ENCODE data around the gene NRARP. TPM values are rescaled to one million over a fixed set of nuclear protein-coding genes. Genes with fewer than 3 reads are reported as not detected.

The NRARP gene
- total and polyA plus RNA-seq, 2 of the 8 experiments (the other 6 are each of a cell fraction or from before 2014, with no cell fraction given) = 32.5 to 37.2 TPM

DNA sequence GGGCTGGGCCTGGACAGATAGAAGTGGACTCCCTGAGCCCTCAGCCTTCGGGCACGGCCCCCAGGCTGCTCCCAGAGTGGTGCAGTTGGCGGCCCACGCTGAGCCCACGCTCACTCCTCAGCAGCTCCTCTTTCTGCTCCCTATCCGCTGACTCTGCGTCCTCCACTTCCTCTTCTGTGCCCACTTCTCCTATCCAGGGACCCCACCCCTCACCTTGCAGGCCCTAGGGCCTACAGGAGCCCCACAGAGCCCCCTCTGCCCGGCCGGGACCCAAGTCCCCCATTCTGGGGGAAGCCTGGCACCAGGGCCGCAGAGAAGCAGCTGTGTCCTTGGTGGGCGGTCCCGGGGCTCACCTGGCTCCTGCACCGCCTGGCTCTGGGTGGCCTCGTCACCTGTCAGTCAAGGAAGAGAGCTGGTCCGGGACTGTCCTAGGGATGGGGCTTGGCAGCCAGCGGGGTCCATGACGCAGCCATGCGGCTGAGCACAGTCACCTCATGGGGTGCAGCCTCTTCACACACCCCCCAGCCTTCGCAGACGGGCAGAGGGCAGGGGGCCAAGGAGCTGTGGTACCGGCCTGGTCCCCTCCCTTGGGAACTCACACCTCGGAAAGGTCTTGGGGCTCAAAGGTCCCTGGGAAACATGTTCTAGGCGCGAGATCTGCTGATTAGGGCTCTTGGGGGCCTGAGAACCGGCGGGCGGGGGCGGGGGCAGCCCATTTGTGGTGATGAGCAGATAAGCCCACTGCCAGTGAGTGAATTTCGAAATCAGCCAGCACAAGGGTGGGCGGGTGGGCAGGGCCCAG is 5.4 kb upstream of the NRARP start:
- Histone ChIP-seq H3K79me1 (ENCODE audit: low read depth, low read length) (no peaks in the 10 kb centered on the region), H3K4me1 (replicated peaks in 1 of 4; ENCODE audit: control insufficient read depth in 3 of 4, insufficient read depth in 4 of 4, low read length in 3 of 4) (peaks cover 0 to 49% (median 37%) of the 10 kb centered on the region in 4 experiments; a peak in 6 of 7 replicates), H4K5ac (ENCODE audit: insufficient read length, low read depth, low read length) (no peak overlapping the region), H2AK5ac (ENCODE audit: low read depth, low read length) (peak overlapping the region; percentile 24; the same call in 1 of the 2 replicates), H3K18ac (ENCODE audit: extremely low read depth, low read length) (no peak overlapping the region), H4K91ac (replicated peaks; ENCODE audit: insufficient read length, low read length) (peak overlapping the region; percentile 74), H3K4me2 (ENCODE audit: insufficient read depth in 1 of 2, low read depth in 2 of 2, low read length in 2 of 2) (peak overlapping the region in 1 of 2 experiments; percentile 6; a peak in 1 of 4 replicates), H3K14ac (ENCODE audit: insufficient read length) (no peak overlapping the region), H3K4ac (replicated peaks; ENCODE audit: insufficient read length, low read depth, low read length) (no peak overlapping the region), H3K36me3 (ENCODE audit: control insufficient read depth in 2 of 4, insufficient read depth in 4 of 4, low read length in 3 of 4) (no peaks in the 10 kb centered on the region), H2BK120ac (replicated peaks; ENCODE audit: low read depth, low read length) (no peak overlapping the region), H3K23me2 (ENCODE audit: low read depth, low read length) (peaks cover 5% of the 10 kb centered on the region; the same call in 1 of the 2 replicates), H3K27ac (ENCODE audit: low read depth, low read length) (no peak overlapping the region), H2BK5ac (ENCODE audit: low read depth, low read length) (0 out of 2 replicates have a peak overlapping the region, but pooled peaks have one; percentile 71), H2BK15ac (ENCODE audit: low read length) (peak overlapping the region; percentile 46; the same call in 1 of the 2 replicates), H3K79me2 (ENCODE audit: control insufficient read depth in 1 of 2, insufficient read depth in 2 of 2, low read length in 2 of 2) (no peaks in the 10 kb centered on the region), H2BK20ac (ENCODE audit: low read length) (no peak overlapping the region), H4K8ac (ENCODE audit: extremely low read depth, insufficient read depth, low read length) (no peak overlapping the region), H3K56ac (replicated peaks; ENCODE audit: insufficient read length, low read depth, low read length) (no peak overlapping the region), H2BK12ac (ENCODE audit: low read depth, low read length) (peak overlapping the region; percentile 78; the same call in 1 of the 2 replicates), H4K20me1 (replicated peaks in 1 of 2; ENCODE audit: control insufficient read depth in 1 of 2, insufficient read depth in 2 of 2, low read length in 2 of 2) (no peaks in the 10 kb centered on the region), H3K9ac (replicated peaks in 1 of 4; ENCODE audit: extremely low read depth in 1 of 4, low read depth in 3 of 4, low read length in 3 of 4) (no peak overlapping the region), H3K9me3 (ENCODE audit: insufficient read depth in 2 of 2, low read depth in 1 of 2, low read length in 1 of 2) (no peaks in the 10 kb centered on the region), H3K27me3 (replicated peaks in 1 of 4; ENCODE audit: control insufficient read depth in 3 of 4, extremely low read depth in 1 of 4, insufficient read depth in 3 of 4, low read length in 3 of 4) (peaks cover 0 to 16% (median 7%) of the 10 kb centered on the region in 4 experiments; a peak in 5 of 7 replicates), H3K23ac (ENCODE audit: insufficient read length) (no peak overlapping the region), H2AFZ (ENCODE audit: low read length) (no peak overlapping the region; the same call in 1 of the 2 replicates), H3K4me3 (ENCODE audit: extremely low read depth in 1 of 4, insufficient read depth in 2 of 4, low read depth in 3 of 4, low read length in 4 of 4) (no peak overlapping the region)
- DNase-seq (ENCODE audit: low read depth in 1 of 2, low spot score in 2 of 2) (peak in 1 of 2 experiments; percentile 83), FAIRE-seq (no peak)
- CTCF ChIA-PET (ENCODE audit: partially characterized antibody) = interaction anchor here (0.7 to 2.8 kb wide), 4 partner anchors 12 to 77 kb away, joined by 3 to 18 read pairs (median 4); no protein-coding TSS in a partner anchor
- WGBS, 2 experiments (ENCODE audit: extremely low coverage in 1 of 2, insufficient coverage in 1 of 2, insufficient read length in 1 of 2, insufficient replicate concordance in 2 of 2, low coverage in 1 of 2, low lambda C conversion rate in 2 of 2, missing lambda C conversion rate in 1 of 2) = 67% methylated on average over 27 of the region's 30 CpGs; no CpG with 5 or more reads in 1 of the 2 experiments
- TF ChIP-seq SP2 (IDR thresholded peaks at IDR 0.05; ENCODE audit: low read length) (peak; percentile 17; the same call in 1 of the 2 replicates), GABPA (IDR thresholded peaks at IDR 0.05; ENCODE audit: borderline replicate concordance, insufficient read depth, low read length) (peak; percentile 51; the same call in 1 of the 2 replicates), GTF2F1 (IDR thresholded peaks at IDR 0.05; ENCODE audit: borderline replicate concordance, low read depth, low read length) (no peak), CHD2 (IDR thresholded peaks at IDR 0.05; ENCODE audit: low read length) (0 out of 2 replicates have a peak, but pooled peaks have one; percentile 28)
- TF ChIP-seq, protein P1, sequence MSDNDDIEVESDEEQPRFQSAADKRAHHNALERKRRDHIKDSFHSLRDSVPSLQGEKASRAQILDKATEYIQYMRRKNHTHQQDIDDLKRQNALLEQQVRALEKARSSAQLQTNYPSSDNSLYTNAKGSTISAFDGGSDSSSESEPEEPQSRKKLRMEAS (IDR thresholded peaks at IDR 0.05) = peak; percentile 25
- POLR2A ChIA-PET (ENCODE audit: partially characterized antibody) = interaction anchor here (1.0 to 1.2 kb wide), 5 partner anchors 10 to 72 kb away, joined by 3 to 5 read pairs (median 3); partner anchors contain the start of gene TUBB4B
